ENCODE measurements around the gene PGA4. TPM values are rescaled to one million over a fixed set of nuclear protein-coding genes. Genes with fewer than 3 reads are reported as not detected.
"Not testable (repeated sequence)": the region's sequence is repeated elsewhere in the genome, so short reads cannot be mapped to it uniquely, and the experiment has no call there.

PGA4 gene
- total RNA-seq, 6 experiments from 2014 or later = not detected

- H3K27me3 Mint-ChIP-seq (ENCODE audit: insufficient read depth) = peaks cover 55% of the 10 kb centered on the region
- no peak for DNase-seq
- H3K4me1 Mint-ChIP-seq (ENCODE audit: low read depth) = no peaks in the 10 kb centered on the region
- no peak overlapping the region for H3K27ac Mint-ChIP-seq
- TF ChIP-seq, protein P1, sequence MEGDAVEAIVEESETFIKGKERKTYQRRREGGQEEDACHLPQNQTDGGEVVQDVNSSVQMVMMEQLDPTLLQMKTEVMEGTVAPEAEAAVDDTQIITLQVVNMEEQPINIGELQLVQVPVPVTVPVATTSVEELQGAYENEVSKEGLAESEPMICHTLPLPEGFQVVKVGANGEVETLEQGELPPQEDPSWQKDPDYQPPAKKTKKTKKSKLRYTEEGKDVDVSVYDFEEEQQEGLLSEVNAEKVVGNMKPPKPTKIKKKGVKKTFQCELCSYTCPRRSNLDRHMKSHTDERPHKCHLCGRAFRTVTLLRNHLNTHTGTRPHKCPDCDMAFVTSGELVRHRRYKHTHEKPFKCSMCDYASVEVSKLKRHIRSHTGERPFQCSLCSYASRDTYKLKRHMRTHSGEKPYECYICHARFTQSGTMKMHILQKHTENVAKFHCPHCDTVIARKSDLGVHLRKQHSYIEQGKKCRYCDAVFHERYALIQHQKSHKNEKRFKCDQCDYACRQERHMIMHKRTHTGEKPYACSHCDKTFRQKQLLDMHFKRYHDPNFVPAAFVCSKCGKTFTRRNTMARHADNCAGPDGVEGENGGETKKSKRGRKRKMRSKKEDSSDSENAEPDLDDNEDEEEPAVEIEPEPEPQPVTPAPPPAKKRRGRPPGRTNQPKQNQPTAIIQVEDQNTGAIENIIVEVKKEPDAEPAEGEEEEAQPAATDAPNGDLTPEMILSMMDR (IDR thresholded peaks at IDR 0.05) = no peak
- no peak overlapping the region for H3K4me3 Mint-ChIP-seq
- H3K9me3 Mint-ChIP-seq = no peaks in the 10 kb centered on the region
- no peaks in the 10 kb centered on the region for H3K36me3 Mint-ChIP-seq (ENCODE audit: low read depth)
Measured at GRCh38 chr11:61176446-61176845, 45.7 kb upstream of the PGA4 start.

- not testable (repeated sequence) for H3K9me3 Mint-ChIP-seq; H3K4me1 Mint-ChIP-seq (ENCODE audit: low read depth); DNase-seq; H3K4me3 Mint-ChIP-seq; H3K27ac Mint-ChIP-seq; H3K36me3 Mint-ChIP-seq (ENCODE audit: low read depth)
- peaks cover 34% of the 10 kb centered on the region for H3K27me3 Mint-ChIP-seq (ENCODE audit: insufficient read depth)
Measured at GRCh38 chr11:61180205-61180604, 41.9 kb upstream of the PGA4 start.

DNA sequence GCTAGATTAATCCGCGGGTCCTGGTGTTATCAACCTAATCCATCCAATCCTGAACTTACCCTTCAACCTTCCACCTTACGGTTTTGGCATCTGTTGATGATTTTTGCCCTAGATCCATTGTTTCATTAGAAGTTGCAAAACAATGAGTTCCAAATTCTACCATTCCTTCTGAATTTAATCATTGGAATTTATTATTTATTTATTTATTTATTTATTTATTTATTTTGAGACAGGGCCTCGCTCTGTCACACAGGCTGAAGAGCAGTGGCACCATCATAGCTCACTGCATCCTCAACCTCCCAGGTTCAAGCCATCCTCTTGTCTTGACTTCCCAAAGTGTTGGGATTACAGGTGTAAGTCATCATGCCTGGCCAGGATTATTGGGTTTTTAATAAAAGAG is 40.7 kb upstream of the PGA4 start:
- Mint-ChIP-seq H3K4me1 (ENCODE audit: low read depth) (no peaks in the 10 kb centered on the region), H3K27me3 (ENCODE audit: insufficient read depth) (peaks cover 27% of the 10 kb centered on the region), H3K4me3 (no peak overlapping the region), H3K36me3 (ENCODE audit: low read depth) (no peaks in the 10 kb centered on the region), H3K9me3 (no peaks in the 10 kb centered on the region), H3K27ac (no peak overlapping the region)
- TF ChIP-seq, protein P1 (IDR thresholded peaks at IDR 0.05) = no peak
- DNase-seq = no peak

DNA sequence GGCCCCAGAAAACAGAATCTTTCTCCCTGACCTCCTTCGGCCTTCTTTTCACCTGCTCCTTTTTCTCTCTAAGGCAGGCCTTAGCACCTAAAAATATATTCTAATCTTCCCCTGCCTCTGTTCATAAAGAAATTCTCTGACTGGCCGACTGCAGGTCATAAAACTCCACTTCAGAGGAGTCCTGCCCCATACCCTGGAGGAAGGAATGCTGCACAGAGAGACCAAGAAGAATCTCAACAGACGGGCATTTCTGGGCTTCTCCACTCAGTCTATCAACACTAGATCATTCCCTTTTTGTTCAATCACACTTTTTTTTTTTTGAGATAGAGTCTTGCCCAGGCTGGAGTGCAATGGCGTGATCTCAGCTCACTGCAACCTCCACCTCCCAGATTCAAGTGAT is 38.5 kb upstream of the PGA4 start:
- no peak for DNase-seq
- Mint-ChIP-seq H3K27me3 (ENCODE audit: insufficient read depth) (peaks cover 17% of the 10 kb centered on the region), H3K4me3 (no peak overlapping the region), H3K36me3 (ENCODE audit: low read depth) (no peaks in the 10 kb centered on the region), H3K27ac (no peak overlapping the region), H3K9me3 (no peaks in the 10 kb centered on the region), H3K4me1 (ENCODE audit: low read depth) (no peaks in the 10 kb centered on the region)
- TF ChIP-seq, protein P1 (IDR thresholded peaks at IDR 0.05) = peak; percentile 49

DNA sequence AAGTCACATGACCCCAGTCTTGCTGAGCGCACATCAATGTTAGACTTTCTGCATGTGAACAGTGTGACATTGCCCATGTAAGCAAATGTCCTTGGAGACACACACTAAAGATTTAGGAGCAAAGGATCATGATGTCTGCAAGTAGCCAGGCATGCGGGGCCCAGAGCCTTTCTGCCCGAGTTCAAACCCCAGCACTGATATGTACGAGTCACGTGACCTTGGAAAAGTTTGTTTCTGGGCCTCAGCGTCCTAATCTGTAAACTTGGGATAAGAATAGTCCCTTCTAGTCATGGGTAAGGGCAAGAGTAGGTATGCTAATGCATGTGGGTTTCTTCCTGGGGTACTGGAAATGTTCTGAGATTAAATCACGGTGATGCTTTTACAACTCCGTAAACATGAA is 35.6 kb upstream of the PGA4 start:
- Mint-ChIP-seq H3K27ac (no peak overlapping the region), H3K36me3 (ENCODE audit: low read depth) (no peaks in the 10 kb centered on the region), H3K4me1 (ENCODE audit: low read depth) (no peaks in the 10 kb centered on the region), H3K9me3 (peaks cover 8% of the 10 kb centered on the region; the same call in 1 of the 2 replicates), H3K4me3 (no peak overlapping the region), H3K27me3 (ENCODE audit: insufficient read depth) (peaks cover 16% of the 10 kb centered on the region)
- TF ChIP-seq, protein P1 (IDR thresholded peaks at IDR 0.05) = no peak
- no peak for DNase-seq

DNA sequence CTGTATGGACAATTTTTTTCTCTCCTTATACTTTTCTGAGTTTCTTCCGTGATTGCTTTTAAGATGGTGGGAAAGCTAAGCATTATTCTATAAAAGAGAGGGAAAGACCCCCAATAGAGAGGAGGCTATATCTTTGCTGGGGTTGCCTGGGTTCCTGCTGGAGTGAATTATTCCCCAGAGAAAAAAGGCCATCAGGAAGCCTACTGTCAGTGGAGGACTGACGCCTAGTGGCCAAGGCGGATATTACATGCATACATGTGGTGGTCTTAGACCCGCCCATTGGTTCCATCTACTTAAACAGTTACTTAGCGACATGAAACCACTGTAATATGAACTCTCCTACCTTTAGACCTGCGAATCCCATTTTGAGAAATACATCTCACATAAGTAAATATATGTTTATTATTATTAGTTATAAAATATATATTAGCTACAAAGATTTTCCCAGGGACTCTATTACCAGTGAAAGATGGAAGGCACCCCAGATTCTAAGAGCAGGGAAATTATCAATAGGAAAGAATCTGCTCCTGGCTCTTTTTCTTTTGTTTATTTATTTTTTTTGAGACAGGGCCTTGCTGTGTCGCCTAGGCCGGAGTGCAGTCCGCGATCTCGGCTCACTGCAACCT is 34.5 kb upstream of the PGA4 start:
- peaks cover 20% of the 10 kb centered on the region for H3K27me3 Mint-ChIP-seq (ENCODE audit: insufficient read depth)
- TF ChIP-seq, protein P1 (IDR thresholded peaks at IDR 0.05) = peak; percentile 98
- peak; percentile 52 for DNase-seq
- H3K4me3 Mint-ChIP-seq = no peak overlapping the region
- H3K4me1 Mint-ChIP-seq (ENCODE audit: low read depth) = no peaks in the 10 kb centered on the region
- no peaks in the 10 kb centered on the region for H3K36me3 Mint-ChIP-seq (ENCODE audit: low read depth)
- H3K9me3 Mint-ChIP-seq = peaks cover 8% of the 10 kb centered on the region; the same call in 1 of the 2 replicates
- H3K27ac Mint-ChIP-seq = no peak overlapping the region

Data from HFFc6 (cell line).